HG02852 (cell line): Measurements from ENCODE around the gene KIF26A.
"Not testable (repeated sequence)": the region's sequence is repeated elsewhere in the genome, so short reads cannot be mapped to it uniquely, and the experiment has no call there.

ENCODE experiments used
- ATAC-seq: cut with Tn5 transposase; IDR thresholded peaks from one replicate; pipeline ENCODE4 v1.9.1; 2021; ENCODE audit warnings: mild to moderate bottlenecking, moderate library complexity; ENCODE audit not compliant: unreplicated experiment

Gene KIF26A

DNA sequence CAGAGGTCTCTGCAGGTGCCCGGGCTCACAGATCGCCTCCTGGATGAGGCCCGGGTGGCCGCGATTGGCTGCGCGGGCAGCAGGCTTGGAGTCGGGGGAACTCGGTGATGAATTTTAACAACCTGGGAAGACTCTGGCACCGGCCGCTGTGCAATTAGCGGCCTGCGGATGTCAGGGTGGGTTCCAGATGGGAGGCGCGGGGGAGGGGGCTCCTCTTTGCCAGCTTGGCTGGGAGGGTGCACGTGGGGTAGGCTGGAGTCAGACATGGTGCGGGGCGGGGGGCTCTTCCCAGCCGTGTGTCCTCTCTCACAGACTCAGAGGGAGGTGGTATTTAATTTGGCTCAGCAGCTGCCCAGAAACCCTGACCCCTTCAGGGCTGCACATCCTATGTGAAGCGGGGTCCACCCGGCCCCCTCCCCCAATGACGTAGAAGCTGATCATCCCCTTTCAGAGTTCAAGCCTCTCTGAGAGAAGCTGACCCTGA is 81.4 kb downstream of the KIF26A start:
- ATAC-seq, result no peak

DNA sequence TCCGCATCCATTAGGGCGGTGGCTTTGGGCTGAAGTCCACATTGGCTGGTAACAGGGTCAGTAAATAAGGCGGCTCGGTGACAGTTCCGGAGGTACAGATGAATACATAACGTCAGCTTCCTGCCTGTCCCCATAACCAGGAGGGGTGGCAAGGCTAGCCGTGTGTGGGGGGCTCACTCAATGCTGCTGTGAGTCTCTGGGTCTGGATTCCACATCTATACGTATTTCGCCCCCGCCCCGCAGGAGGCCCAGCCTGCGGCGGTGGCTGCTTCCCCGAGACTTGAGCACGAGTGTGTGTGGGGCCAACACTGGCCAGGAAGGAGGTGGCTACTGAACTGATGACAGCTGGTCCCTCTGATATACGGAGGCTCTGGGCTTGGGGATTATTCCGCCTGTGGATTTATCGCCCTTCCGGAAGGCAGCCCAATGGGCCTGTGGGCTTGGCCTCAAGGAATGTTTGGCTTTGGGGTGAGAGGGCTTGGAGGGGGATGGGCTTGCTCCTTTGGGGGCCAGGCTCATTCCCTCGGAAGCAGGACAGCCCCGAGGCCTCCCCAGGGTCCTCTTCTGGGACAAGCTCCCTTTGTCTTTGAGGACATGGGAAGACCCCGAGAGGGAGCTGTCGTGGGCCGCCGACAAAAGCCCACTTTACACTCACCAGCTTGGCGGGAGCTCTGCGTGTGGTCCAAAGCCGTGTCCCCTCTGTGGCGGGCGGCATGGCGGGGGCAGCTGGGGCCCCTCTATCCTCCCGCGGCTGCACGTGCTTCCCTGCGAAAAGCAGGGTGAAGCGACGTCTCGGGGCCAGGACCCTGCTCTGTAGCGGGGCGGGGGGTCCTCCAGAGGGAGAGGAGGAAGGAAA is 82.1 kb downstream of the KIF26A start:
- ATAC-seq, result no peak

DNA sequence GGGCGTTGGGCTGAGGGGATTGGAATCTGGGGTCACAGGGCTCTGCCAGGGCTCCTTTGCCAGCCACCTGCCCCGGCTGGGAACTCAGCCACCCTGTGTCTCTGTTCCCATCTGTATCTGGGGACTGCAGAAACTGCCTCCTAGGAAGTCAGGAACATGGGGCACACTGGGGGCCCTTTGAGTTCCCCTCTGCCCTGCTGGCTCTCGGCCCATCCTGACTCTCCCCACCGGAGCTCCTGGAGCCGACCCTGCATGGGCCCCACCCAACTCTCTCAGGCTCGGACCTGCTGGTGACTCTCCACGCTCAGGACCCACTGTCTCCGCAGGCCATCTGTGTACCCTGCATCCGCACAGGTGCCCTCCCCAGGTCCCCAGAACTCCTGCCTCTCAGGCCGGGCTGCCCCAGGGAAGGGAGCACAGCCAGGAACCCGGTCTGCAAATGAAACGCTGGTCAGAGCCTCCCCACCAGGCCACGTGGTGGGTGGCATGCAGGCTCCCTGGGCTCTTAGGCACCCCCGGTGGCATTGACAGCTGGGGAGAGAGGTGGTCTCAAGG is 82.8 kb downstream of the KIF26A start:
- no peak for ATAC-seq

DNA sequence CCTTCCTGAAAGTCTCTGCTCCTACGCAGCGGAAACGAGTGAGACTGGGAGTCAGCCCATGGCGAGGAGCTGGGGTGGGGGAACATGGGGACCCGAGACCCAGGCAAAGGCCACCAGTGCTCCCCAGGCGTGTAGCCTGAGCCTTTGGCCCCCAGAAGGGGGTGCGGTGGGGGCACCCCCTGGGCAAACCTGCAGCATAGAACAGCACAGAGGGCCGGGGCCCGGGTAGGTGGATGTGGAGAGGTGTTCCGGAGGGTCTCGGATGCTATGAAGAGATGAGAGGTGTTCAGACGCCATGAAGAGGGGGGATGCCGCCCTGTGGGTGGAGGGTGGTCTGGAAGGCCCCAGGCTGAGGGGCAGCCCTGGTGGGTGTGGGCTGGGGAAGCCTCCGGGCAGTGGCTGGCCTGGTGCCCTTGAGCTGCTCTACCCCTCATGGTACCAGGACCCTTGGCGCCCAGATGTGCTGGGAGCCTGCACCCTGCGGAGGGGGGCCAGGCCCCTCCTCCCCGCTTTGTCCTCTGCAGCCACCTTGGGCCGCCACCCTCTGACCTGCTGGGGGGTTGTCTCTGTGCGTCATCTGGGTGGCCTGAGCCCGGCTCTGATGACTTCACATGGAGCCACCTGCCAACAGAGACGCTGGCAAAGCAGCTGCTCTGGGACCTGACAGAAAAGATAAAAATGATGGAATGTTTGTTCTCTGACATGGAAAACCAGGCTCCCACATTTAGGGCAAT is 83.4 kb downstream of the KIF26A start:
- ATAC-seq, result no peak

DNA sequence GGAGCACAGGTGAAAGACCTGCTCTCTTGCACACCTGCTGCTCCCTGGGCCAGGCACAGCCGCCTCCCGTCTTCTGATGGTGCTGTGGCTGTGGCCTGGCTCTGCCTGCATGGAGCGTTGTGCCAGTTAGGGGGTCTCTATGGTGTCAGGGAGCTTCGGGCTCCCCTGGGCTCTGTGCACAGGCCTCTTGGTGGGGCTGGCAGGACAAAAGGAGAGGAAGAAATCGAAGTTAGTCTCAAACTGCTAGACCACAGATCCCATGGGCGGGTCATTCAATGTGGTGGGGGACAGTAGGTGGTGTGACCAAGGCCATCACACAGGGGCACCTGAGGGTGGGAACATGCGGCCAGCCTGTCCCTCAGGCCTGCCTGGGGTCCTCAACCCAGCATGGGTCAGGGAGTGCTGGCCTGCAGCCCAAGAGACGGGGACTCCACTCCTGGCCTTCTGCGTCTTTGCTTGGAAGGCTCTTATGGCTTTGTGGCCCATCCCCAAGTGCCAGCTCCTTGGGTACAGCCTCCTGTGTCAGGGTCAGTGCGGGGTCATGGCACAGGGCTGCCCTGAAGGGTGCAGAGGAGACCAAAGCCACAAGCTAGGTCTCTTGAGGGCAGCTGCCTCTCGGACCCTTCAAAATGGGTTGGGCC is 84.1 kb downstream of the KIF26A start:
- no peak for ATAC-seq

DNA sequence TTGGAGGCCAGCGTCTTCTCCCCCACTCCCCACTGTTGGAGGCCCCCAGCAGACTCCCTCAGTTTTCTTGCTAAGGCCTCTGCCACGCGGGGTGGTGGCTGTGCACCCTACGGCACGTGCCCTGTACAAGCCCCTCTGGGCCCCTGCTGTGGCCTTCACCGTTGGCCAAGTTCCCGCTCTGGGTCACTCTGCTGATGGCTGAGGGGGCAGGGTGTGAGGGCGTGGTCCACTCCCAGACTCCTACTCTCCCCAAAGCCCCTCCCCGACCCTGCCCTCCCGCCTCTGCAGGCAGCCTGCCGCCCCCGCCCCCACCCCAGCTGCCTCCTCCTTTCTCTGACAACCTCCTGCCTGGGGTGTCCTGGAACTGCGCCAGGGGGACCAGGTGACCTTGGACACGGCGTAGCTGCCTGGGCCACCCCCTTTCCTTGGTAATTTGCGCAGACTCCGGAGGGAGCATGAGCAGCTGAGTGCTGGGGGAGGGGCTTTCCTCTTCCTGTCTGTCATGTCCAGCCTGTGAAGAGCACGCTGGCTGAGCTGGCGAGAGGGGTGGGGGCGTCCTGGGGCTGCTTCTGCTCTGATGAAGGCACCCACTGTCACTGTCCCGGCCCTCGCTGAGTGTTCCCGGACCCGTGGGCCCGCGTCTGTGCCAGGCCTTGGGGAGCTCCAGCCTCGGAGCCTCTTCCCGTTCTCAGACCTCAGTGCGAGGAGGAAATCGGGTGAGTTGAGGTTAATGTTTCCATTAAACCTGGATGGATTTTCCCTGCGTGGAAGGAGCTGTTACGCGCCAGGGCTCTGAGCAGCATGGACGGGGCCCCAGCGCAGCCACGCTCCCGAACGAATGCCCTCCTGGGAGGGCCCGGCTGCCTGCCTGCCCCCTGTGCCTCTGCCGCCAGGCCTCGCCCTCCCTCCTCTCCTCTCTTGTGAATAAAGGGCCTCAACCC is 85.0 kb downstream of the KIF26A start:
- no peak for ATAC-seq

DNA sequence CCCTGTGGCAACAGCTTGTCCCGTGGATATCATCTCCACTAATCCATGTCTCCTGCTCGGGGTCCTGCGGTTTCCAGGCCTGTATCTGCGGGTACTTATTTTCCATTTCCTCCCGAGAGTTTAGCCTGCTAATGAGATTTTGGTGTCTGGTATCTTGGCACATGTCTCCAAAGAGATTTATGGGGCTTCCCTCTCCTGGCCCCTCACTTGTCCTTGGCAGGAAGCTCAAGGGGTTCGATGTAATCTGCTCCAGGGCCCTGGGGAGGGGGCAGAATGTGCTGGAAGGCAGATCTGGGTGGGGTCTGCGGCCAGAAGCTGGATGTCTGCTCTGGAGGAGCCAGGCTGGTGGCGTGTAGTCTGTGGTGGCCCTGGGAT is 85.7 kb downstream of the KIF26A start:
- ATAC-seq, result no peak

DNA sequence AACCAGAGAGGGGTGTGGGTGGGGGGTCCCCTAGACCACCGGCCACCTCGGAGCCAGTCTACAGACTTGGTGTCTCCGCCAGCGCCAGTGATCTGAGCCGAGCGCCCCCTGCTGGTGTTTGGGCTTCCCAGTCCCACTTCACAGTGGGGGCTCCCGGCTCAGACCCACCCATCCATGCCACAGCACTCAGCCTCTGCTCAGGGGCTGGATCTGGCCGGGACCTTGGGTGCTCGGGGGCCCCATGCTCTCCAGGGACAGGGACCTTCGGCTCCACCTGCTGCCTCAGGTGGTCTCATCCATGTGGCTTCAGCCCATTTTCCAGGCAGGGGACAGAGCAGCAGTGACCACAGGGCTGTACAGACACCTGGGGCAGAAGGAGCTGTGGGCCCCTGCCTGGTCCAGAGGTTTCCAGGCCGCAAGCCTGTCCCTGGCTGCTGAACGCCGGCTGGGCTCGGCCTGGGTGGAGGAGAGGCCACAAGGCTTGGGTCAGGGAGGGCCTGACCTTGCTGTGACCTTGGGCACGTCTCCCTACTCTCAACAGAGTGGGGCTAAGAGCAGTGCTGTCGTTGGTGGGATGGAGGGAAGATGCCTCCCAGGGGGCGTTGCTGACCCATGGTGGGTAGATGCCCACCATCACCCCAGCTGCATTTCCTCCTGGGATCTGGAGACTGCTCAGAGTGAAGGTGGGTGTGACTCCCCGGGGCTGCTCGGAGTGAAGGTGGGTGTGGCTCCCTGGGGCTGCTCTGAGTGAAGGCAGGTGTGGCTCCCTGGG is 86.3 kb downstream of the KIF26A start:
- ATAC-seq, result no peak

DNA sequence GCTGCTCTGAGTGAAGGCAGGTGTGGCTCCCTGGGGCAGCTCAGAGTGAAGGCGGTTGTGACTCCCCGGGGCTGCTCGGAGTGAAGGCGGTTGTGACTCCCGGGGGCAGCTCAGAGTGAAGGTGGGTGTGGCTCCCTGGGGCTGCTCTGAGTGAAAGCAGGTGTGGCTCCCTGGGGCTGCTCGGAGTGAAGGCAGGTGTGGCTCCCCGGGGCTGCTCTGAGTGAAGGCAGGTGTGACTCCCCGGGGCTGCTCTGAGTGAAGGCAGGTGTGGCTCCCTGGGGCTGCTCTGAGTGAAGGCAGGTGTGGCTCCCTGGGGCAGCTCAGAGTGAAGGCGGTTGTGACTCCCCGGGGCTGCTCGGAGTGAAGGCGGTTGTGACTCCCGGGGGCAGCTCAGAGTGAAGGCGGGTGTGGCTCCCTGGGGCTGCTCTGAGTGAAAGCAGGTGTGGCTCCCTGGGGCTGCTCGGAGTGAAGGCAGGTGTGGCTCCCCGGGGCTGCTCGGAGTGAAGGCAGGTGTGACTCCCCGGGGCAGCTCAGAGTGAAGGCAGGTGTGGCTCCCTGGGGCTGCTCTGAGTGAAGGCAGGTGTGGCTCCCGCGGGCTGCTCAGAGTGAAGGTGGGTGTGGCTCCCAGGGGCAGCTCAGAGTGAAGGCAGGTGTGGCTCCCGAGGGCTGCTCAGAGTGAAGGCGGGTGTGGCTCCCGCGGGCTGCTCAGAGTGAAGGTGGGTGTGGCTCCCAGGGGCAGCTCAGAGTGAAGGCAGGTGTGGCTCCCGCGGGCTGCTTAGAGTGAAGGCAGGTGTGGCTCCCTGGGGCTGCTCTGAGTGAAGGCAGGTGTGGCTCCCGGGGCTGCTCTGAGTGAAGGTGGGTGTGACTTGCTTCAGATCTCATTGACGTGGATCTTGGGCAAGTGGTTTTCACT is 87.1 kb downstream of the KIF26A start:
- not testable (repeated sequence) for ATAC-seq

DNA sequence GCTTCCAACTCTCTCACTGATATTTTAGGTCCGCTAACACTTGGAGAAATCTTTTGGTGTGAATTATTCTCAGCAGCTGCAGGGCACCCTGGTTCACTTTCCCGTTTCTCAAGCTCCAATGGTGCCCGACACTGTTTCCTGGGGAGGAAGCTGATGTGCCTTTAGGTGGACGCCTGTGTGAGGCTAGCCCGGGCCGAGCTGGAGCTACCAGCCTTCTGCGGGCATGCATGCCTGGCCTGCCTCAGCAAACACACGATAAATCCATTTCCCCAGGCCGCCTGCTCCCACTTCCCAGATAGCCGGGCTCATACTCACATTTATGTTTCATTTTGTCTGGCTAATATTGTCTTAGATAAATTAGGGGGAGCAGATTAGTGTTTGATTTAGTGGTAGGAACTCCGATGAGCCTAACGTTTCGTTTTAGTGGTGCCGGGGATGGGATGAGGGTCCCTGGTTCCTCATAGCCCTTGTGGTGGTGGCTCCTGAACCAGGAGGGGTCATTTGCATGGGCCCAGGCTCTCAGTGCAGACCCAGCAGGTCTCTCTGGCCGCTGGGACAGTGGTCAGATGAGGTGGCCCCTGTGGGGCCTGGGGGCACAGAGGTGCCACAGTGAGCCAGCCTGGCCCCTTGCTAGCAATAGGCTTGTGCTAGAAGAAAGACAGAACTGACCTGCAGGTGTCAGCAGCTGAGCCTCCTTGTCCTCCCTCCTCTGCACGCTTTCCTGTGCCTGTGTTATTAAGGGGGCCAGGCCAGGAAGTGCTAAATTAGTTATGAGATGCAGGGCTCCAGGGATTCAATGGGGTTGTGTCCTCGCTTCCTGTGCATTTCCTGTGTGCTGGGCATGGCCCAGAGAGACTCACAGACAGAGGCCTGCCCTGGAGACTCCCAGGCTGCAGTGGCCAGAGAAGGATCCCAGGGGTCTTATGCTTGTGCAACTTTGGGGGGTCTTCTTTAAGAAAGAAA is 88.3 kb downstream of the KIF26A start:
- no peak for ATAC-seq

DNA sequence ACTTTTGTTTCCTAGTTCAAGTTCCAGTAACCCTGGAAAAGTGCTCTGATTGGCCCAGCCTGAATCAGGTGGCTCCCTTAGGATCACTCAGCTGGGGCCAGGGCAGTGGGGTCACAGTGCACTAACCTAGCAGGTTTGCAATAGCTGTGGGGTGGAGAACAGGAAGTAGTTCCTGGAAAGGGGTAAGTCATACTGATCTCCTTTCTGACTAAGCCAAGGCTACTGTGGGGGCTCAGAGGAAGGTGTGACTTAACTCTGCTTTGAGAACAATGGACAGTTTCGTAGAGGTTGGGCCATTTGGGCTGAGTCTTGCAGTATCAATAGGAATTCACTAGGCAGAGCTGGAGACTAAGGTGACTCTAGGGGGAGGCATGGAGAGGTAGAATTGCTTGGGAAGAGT is 89.4 kb downstream of the KIF26A start:
- no peak for ATAC-seq

DNA sequence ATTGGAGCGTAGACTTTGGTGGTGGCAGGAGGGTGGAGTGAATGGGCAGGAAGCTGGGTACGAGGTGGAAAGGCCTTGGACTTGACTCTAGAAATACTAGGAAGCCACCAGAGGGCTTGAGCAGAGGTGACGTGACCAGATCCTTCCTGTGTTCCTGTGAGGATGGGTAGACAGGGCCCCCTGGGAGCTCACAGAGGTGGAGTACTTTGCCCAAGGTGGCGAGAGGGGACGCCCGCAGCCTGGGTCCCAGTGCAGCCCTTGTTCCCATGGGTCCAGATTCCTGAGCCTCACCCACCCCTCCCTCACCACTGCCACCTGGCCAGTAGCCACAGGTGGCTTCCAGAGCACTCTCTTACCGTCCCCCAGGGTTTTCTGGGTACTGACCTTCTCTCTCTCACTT is 89.8 kb downstream of the KIF26A start:
- ATAC-seq, result no peak

DNA sequence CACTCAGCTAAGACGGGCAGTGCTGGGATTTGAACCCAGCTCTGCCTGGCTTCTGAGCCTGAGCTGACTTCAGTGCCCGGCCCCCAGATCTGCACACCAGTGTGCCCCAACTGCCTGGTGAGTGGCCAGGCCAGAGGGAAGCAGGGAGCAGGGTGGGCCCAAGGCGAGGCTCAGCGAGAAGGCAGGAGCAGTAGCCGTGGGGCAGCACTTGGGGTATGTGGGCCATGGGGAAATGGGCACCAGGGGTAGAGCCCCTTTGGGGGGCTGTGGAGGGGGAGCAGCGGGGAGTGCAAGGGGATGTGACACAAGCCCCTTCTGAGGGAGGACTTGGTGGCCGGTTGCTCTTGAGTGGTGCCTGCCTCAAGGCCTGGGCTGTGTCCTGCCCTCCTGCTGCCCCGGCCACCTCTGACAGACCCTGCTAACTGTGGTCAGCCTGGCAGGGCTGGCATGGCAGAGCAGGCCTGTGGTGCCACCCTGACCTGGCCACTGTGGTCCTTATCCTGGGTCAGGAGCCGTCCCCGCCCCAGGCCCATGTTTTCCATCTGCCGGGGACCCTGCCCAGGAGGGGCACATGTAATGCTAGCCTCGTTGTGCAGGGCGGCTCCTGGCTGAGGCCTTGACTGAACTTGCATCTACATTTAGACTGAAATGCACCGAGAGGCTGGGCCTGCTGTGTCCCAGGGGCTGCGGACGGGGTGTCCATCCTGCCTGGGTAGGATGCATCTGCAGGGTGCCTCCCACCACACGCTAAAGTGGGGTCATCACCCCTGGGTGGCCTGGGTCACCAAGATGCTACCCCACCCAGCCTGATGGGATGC is 90.5 kb downstream of the KIF26A start:
- ATAC-seq, result no peak

DNA sequence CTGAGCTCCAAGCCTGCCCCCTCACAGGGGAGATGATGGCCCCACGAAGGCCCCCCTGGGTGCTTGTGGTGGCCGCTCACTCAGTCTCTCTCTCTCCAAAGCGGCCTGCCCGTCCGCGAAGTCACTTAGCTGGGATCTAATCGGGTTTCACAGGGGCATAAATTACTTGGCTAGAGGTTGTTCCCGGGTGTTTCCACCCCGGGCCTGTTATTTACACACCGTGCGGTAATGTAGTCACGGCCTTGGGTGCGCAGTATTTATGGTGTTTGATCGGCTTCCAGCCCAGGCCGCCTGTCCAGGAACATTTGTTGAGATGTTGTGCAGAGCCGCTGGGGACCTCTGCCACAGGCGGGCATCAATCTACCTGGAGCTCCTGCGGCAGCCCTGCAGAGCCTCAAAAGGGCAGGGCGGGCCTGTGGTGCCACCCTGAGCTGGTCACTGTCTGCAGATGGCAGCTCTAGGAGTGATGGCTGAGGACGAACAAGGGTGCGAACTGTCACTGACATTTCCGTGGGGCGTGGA is 91.2 kb downstream of the KIF26A start:
- ATAC-seq, result no peak

DNA sequence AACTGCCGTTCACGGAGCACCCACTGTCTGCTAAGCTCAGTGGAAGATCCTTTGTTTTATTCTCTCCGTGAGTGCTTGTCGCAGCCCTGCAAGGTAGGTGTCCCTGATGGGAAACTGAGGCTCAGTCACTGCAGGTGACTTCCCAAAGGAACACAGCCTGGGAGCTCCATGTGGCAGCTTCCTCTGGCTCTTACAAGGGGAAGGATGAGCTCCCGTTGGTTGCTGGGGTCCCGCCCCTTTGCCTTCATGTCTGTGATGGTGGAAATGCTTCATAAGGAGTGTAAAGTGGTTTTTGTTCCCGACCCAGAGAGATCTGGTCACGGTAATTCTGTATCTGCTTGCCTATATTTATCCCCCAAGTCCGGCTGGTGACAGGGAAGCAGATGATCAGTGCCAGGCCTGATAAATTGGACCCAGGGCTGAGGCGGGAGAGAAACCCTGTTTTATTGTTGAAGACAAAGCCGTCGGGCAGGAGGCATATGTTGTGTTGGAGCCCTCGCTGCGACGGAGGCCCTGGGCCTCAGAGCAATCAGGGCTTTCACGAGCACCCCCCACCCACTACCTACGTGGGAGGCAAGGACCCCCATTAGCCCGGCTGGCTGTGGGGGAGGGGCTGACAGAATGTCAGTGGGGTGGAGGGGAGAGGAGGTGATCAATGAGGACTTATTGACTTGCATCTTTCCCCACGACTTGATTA is 91.9 kb downstream of the KIF26A start:
- no peak for ATAC-seq
